Lung (tissue), 12 donors: ENCODE data around the gene BCAS3. TPM values are rescaled to one million over a fixed set of nuclear protein-coding genes. Genes with fewer than 3 reads are reported as not detected.
A peak's percentile ranks its signal among the peaks of the same experiment; 100 is the strongest.

Experiments
- ATAC-seq: fragments of 200-7000 bp; cut with Tn5 transposase; one replicate; pipeline ENCODE4 v1.9.1; 2020; ENCODE audit warnings: moderate number of reproducible peaks; ENCODE audit not compliant: insufficient read depth, low FRiP score
- DNase-seq, 3 donors: peaks; one replicate each; pipeline ENCODE4 v3.0.0-alpha.2; 2013 to 2017
- H3K27ac ChIP-seq, 2 donors: one replicate each; pipeline ENCODE4 v1.5.1; 2013; ENCODE audit warnings: mild to moderate bottlenecking in 2 of 2, moderate library complexity in 2 of 2, control low read depth in 1 of 2, inconsistent platforms in 1 of 2, low read depth in 1 of 2, low read length in 1 of 2
- H3K27me3 ChIP-seq, 3 donors: one replicate each; pipeline ENCODE4 v1.5.1; 2013; ENCODE audit warnings: low read length in 2 of 3; ENCODE audit not compliant: control insufficient read depth in 3 of 3, insufficient read depth in 3 of 3
- H3K36me3 ChIP-seq, 4 donors: one replicate each; pipeline ENCODE4 v1.5.1; 2013; ENCODE audit warnings: low read length in 4 of 4, mild to moderate bottlenecking in 1 of 4, moderate library complexity in 1 of 4; ENCODE audit not compliant: control insufficient read depth in 4 of 4, insufficient read depth in 4 of 4
- H3K4me1 ChIP-seq, 5 donors: one replicate each; pipeline ENCODE4 v1.5.1; 2013; ENCODE audit warnings: low read length in 5 of 5, mild to moderate bottlenecking in 2 of 5, moderate library complexity in 1 of 5; ENCODE audit not compliant: control insufficient read depth in 5 of 5, insufficient read depth in 5 of 5
- H3K4me3 ChIP-seq: one replicate; pipeline ENCODE4 v1.5.1; 2013; ENCODE audit warnings: mild to moderate bottlenecking, control low read depth, moderate library complexity
- H3K9ac ChIP-seq, 2 donors: one replicate each; pipeline ENCODE4 v1.5.1; 2013; ENCODE audit warnings: low read length in 2 of 2, control low read depth in 1 of 2; ENCODE audit not compliant: insufficient read depth in 1 of 2
- H3K9me3 ChIP-seq, 4 donors: one replicate each; pipeline ENCODE4 v1.5.1; 2013; ENCODE audit warnings: low read length in 3 of 4, mild to moderate bottlenecking in 1 of 4, moderate library complexity in 1 of 4; ENCODE audit not compliant: control insufficient read depth in 4 of 4, insufficient read depth in 3 of 4
- CTCF ChIP-seq: IDR thresholded peaks from 2 replicates; pipeline ENCODE4 v1.5.1; 2012; ENCODE audit warnings: mild to moderate bottlenecking; ENCODE audit errors: control extremely low read depth, extremely low read depth
- WGBS, 2 donors: extraction: QIAGEN DNeasy Blood & Tissue Kit; methylation state at CpG; one replicate each; pipeline ENCODE4 v1.1.7; 2013; 5-methylcytosine and 5-hydroxymethylcytosine counted together
- polyA plus RNA-seq, 2 donors: library from polyadenylated mRNA; stranded (reverse); fragments of 200-250 nt; gene quantifications; one replicate each; pipeline ENCODE4 v1.2.1, GENCODE V29; 2013
- total RNA-seq, 2 donors: library from RNA; depleted of rRNA in 1 of 2; stranded (reverse); fragments of >200 nt in 1 of 2; gene quantifications; one replicate each; pipeline ENCODE4 v1.2.1, GENCODE V29; 2014 to 2021
- donor health status: control.
- donor health status: control.
- donor health status: Bipolar disorder and iron deficiency.
- donor health status: healthy.
- donor health status: DM: yes; HTN: yes; CAD: no.

Gene BCAS3
- total and polyA plus RNA-seq, 4 donors, result 4.0 to 101 (median 20.3) TPM

GRCh38 chr17:61406971-61407911, 729.6 kb downstream of the BCAS3 start:
- 57 to 60% methylated on average over 8 of the region's 8 CpGs for WGBS, 2 donors

GRCh38 chr17:61408151-61409041, 730.7 kb downstream of the BCAS3 start:
- Histone ChIP-seq H3K4me1 (peaks cover 0 to 49% (median 3%) of the 10 kb centered on the region in 5 donors), H3K9ac (peak overlapping the region; percentile 93 to 94), H3K27ac (peak overlapping the region in 1 of 2 donors; percentile 41), H3K27me3 (peaks cover 0 to 29% (median 4%) of the 10 kb centered on the region in 3 donors), H3K36me3 (peaks cover 0 to 57% (median 26%) of the 10 kb centered on the region in 4 donors), H3K9me3 (peaks cover 0 to 4% (median 0%) of the 10 kb centered on the region in 4 donors), H3K4me3 (no peak overlapping the region)
- 27 to 43% methylated on average over 41 of the region's 41 CpGs for WGBS, 2 donors
- ATAC-seq (no peak), DNase-seq (peak; percentile 46 to 66 (median 60))
- TF ChIP-seq CTCF, result no peak

More at GRCh38 chr17:61406971-61407911, 729.6 kb downstream of the BCAS3 start:
- Histone ChIP-seq H3K4me1 (peaks cover 0 to 44% (median 7%) of the 10 kb centered on the region in 5 donors), H3K4me3 (no peak overlapping the region), H3K27ac (peak overlapping the region in 1 of 2 donors; percentile 41), H3K9me3 (peaks cover 0 to 7% (median 0%) of the 10 kb centered on the region in 4 donors), H3K9ac (peak overlapping the region; percentile 93 to 94), H3K36me3 (peaks cover 0 to 67% (median 31%) of the 10 kb centered on the region in 4 donors), H3K27me3 (peaks cover 0 to 29% (median 4%) of the 10 kb centered on the region in 3 donors)
- TF ChIP-seq CTCF, result no peak
- no peak for ATAC-seq
- DNase-seq, result peak; percentile 40 to 50 (median 47)

GRCh38 chr17:61409301-61410112, 731.9 kb downstream of the BCAS3 start:
- Histone ChIP-seq H3K27ac (peak overlapping the region in 1 of 2 donors; percentile 55), H3K4me1 (peaks cover 0 to 58% (median 2%) of the 10 kb centered on the region in 5 donors), H3K4me3 (peak overlapping the region; percentile 49), H3K36me3 (peaks cover 0 to 46% (median 19%) of the 10 kb centered on the region in 4 donors), H3K27me3 (peaks cover 0 to 20% (median 0%) of the 10 kb centered on the region in 3 donors), H3K9me3 (no peaks in the 10 kb centered on the region), H3K9ac (peak overlapping the region; percentile 70 to 77)
- DNase-seq, result peak; percentile 93 to 96 (median 95)
- 1 to 2% methylated on average over 49 to 73 of the region's 73 CpGs for WGBS, 2 donors
- ATAC-seq, result peak; percentile 7
- no peak for TF ChIP-seq CTCF
